SK-N-SH (cell line): ENCODE measurements around the gene HLA-DQB1. TPM values are rescaled to one million over a fixed set of nuclear protein-coding genes. Genes with fewer than 3 reads are reported as not detected.

Source experiments
- CTCF ChIA-PET: fragments of 300-600, 350-600 bp; formaldehyde crosslinking; extraction: SDS; loops from one replicate; lab custom pipeline; 2021; lab: Yijun Ruan, JAX
- POLR2A ChIA-PET: fragments of 350-600 bp; sonication (Branson Sonifier 250); formaldehyde crosslinking; extraction: SDS; loops from one replicate; lab custom pipeline; 2020; ENCODE audit warnings: antibody characterized with exemption, inconsistent platforms; lab: Yijun Ruan, JAX
- DNase-seq: peaks from one replicate; pipeline ENCODE4 v3.0.0; 2012
- H2AFZ ChIP-seq: fragments of 200-600 bp; sonication (generic); 2 replicates; pipeline ENCODE4 v1.8.1; 2016; ENCODE audit warnings: antibody characterized with exemption, mild to moderate bottlenecking, low read depth
- H3F3A ChIP-seq: fragments of 200-600 bp; sonication (generic); replicated peaks from 2 replicates; pipeline ENCODE3; 2016; ENCODE audit warnings: antibody characterized with exemption, mild to moderate bottlenecking; ENCODE audit not compliant: insufficient read depth
- H3K27ac ChIP-seq, 2 experiments: fragments of 200-500 bp in 1 of 2; fragments of 200-600 bp in 1 of 2; sonication (Bioruptor generic) in 1 of 2; sonication (generic), shearing (Covaris generic) in 1 of 2; 2 replicates each; pipeline versions ENCODE4 v1.5.1 to v1.6.1; 2014 to 2016; ENCODE audit warnings: low read depth in 2 of 2, inconsistent platforms in 1 of 2, low read length in 1 of 2, mild to moderate bottlenecking in 1 of 2, mixed read lengths in 1 of 2
- H3K27me3 ChIP-seq: fragments of 200-600 bp; sonication (generic), shearing (Covaris generic); 2 replicates; pipeline ENCODE4 v1.6.1; 2016; ENCODE audit warnings: mixed run types; ENCODE audit not compliant: insufficient read depth
- H3K36me3 ChIP-seq, 2 experiments: fragments of 200-500 bp in 1 of 2; fragments of 200-600 bp in 1 of 2; sonication (Bioruptor generic) in 1 of 2; sonication (generic) in 1 of 2; replicated peaks in 1 of 2; 2 replicates each; pipeline versions ENCODE3 to v1.5.1; 2014 to 2016; ENCODE audit warnings: low read length in 1 of 2, mild to moderate bottlenecking in 1 of 2; ENCODE audit not compliant: insufficient read depth in 2 of 2, control insufficient read depth in 1 of 2
- H3K4me1 ChIP-seq, 2 experiments: fragments of 200-500 bp in 1 of 2; fragments of 200-600 bp in 1 of 2; sonication (Bioruptor generic) in 1 of 2; sonication (generic), shearing (Covaris generic) in 1 of 2; 2 replicates each; pipeline versions ENCODE4 v1.5.1 to v1.6.1; 2014 to 2016; ENCODE audit warnings: low read depth in 1 of 2, low read length in 1 of 2, mixed run types in 1 of 2; ENCODE audit not compliant: insufficient read depth in 2 of 2, control insufficient read depth in 1 of 2
- H3K4me2 ChIP-seq: fragments of 200-600 bp; sonication (generic), shearing (Covaris generic); 2 replicates; pipeline ENCODE4 v1.6.1; 2017; ENCODE audit warnings: mixed run types
- H3K4me3 ChIP-seq, 2 experiments: fragments of 200-500 bp in 1 of 2; fragments of 200-600 bp in 1 of 2; sonication (Bioruptor generic) in 1 of 2; sonication (generic), shearing (Covaris generic) in 1 of 2; 2 replicates each; pipeline versions ENCODE4 v1.5.1 to v1.8.1; 2014 to 2016; ENCODE audit warnings: low read depth in 2 of 2, inconsistent platforms in 1 of 2, low read length in 1 of 2, mild to moderate bottlenecking in 1 of 2, mixed read lengths in 1 of 2, moderate library complexity in 1 of 2
- H3K79me2 ChIP-seq: fragments of 200-600 bp; sonication (generic); 2 replicates; pipeline ENCODE4 v1.8.1; 2017; ENCODE audit warnings: mild to moderate bottlenecking; ENCODE audit not compliant: insufficient read depth
- H3K9ac ChIP-seq: fragments of 200-600 bp; sonication (generic); 2 replicates; pipeline ENCODE4 v1.6.1; 2017; ENCODE audit warnings: mixed run types
- H3K9me2 ChIP-seq: fragments of 200-600 bp; sonication (generic); 2 replicates; pipeline ENCODE4 v1.6.1; 2017; ENCODE audit warnings: mixed run types
- H3K9me3 ChIP-seq: fragments of 200-600 bp; sonication (generic); 2 replicates; pipeline ENCODE4 v1.6.1; 2017; ENCODE audit warnings: mixed run types, mild to moderate bottlenecking, moderate library complexity
- H4K20me1 ChIP-seq: fragments of 200-600 bp; sonication (generic); 2 replicates; pipeline ENCODE4 v1.6.1; 2017; ENCODE audit warnings: mild to moderate bottlenecking, mixed run types; ENCODE audit not compliant: insufficient read depth
- ELF1 ChIP-seq: IDR thresholded peaks from 2 replicates; pipeline ENCODE4 v1.4.0; 2012
- EZH2phosphoT487 ChIP-seq: fragments of 200-600 bp; sonication (generic); IDR thresholded peaks from 2 replicates; pipeline ENCODE4 v1.6.1; 2017; ENCODE audit warnings: low read depth, mixed run types, mild to moderate bottlenecking, antibody characterized with exemption, moderate library complexity, borderline replicate concordance
- FOXJ3 ChIP-seq: sonication (generic); formaldehyde crosslinking; IDR thresholded peaks from 2 replicates; pipeline ENCODE4 v1.5.1; 2020; ENCODE audit warnings: mild to moderate bottlenecking, missing genetic modification reagents
- GABPA ChIP-seq: IDR thresholded peaks from 2 replicates; pipeline ENCODE4 v1.4.0; 2012; ENCODE audit warnings: low read depth, mild to moderate bottlenecking
- GATA2 ChIP-seq: sonication (generic); formaldehyde crosslinking; IDR thresholded peaks from 2 replicates; pipeline ENCODE4 v1.5.0; 2020; ENCODE audit warnings: mild to moderate bottlenecking, missing genetic modification reagents
- IRF3 ChIP-seq: fragments of 150-350 bp; IDR thresholded peaks from 2 replicates; pipeline ENCODE4 v1.6.1; 2016; ENCODE audit warnings: mild to moderate bottlenecking, low read depth, low read length
- JUND ChIP-seq: IDR thresholded peaks from 2 replicates; pipeline ENCODE4 v1.4.0; 2012
- MEF2A ChIP-seq: IDR thresholded peaks from 2 replicates; pipeline ENCODE4 v1.4.0; 2012; ENCODE audit warnings: low read depth, borderline replicate concordance
- MXI1 ChIP-seq: IDR thresholded peaks from 2 replicates; pipeline ENCODE4 v1.6.1; 2012; ENCODE audit warnings: mild to moderate bottlenecking, low read depth, low read length, improper control_type of control experiment
- NRF1 ChIP-seq: IDR thresholded peaks from 2 replicates; pipeline ENCODE4 v1.6.1; 2012; ENCODE audit warnings: low read depth, mild to moderate bottlenecking, low read length
- PBX3 ChIP-seq: IDR thresholded peaks from 2 replicates; pipeline ENCODE4; 2012
- RCOR1 ChIP-seq: fragments of 150-350 bp; IDR thresholded peaks from 2 replicates; pipeline ENCODE4 v1.6.1; 2017; ENCODE audit warnings: antibody characterized with exemption, low read length
- REST ChIP-seq: IDR thresholded peaks from 2 replicates; pipeline ENCODE4 v1.6.1; 2012; ENCODE audit warnings: mild to moderate bottlenecking, low read depth, low read length, moderate library complexity
- RFX5 ChIP-seq: IDR thresholded peaks from 2 replicates; pipeline ENCODE4 v1.6.1; 2012; ENCODE audit warnings: mild to moderate bottlenecking, improper control_type of control experiment, low read length
- RXRA ChIP-seq: IDR thresholded peaks from 2 replicates; pipeline ENCODE4 v1.4.0; 2012; ENCODE audit warnings: low read depth, mild to moderate bottlenecking, borderline replicate concordance
- SMC3 ChIP-seq: IDR thresholded peaks from 2 replicates; pipeline ENCODE4 v1.6.1; 2012; ENCODE audit warnings: low read depth, low read length, improper control_type of control experiment
- TAF1 ChIP-seq: IDR thresholded peaks from 2 replicates; pipeline ENCODE4 v1.6.1; 2012; ENCODE audit warnings: low read depth, mild to moderate bottlenecking, low read length, moderate library complexity, borderline replicate concordance
- YY1 ChIP-seq: IDR thresholded peaks from 2 replicates; pipeline ENCODE4 v1.4.0; 2012; ENCODE audit warnings: low read depth, mild to moderate bottlenecking
- WGBS: methylation state at CpG from one replicate; pipeline ENCODE4 v1.1.6; 2017; ENCODE audit warnings: low lambda C conversion rate; 5-methylcytosine and 5-hydroxymethylcytosine counted together
- polyA plus RNA-seq, 3 experiments: library from polyadenylated mRNA; depleted of rRNA; stranded (reverse); fragments of >200 nt; gene quantifications; 2 replicates each; pipeline ENCODE4 v1.2.3, GENCODE V29; 2012
- TF ChIP-seq, protein P1 (sequence below): IDR thresholded peaks from 2 replicates; pipeline ENCODE4 v1.4.0; 2012; ENCODE audit warnings: low read depth
- TF ChIP-seq, protein P2 (sequence below): IDR thresholded peaks from 2 replicates; pipeline ENCODE4 v1.4.0; 2012; ENCODE audit warnings: low read depth, borderline replicate concordance

The HLA-DQB1 gene
- polyA plus RNA-seq, 1 of the 3 experiments (the other 2 are of a cell fraction), result not detected

GRCh38 chr6:32615885-32616532, 50.4 kb downstream of the HLA-DQB1 start:
- no peak for DNase-seq
- POLR2A ChIA-PET, result no interaction called here
- H3K9ac ChIP-seq, result no peak overlapping the region
- H3K36me3 ChIP-seq, result no peaks in the 10 kb centered on the region
- H3K9me2 ChIP-seq, result no peaks in the 10 kb centered on the region
- no peaks in the 10 kb centered on the region for H3K79me2 ChIP-seq
- 0% methylated on average over 3 of the region's 3 CpGs for WGBS
- H3K4me1 ChIP-seq, result no peaks in the 10 kb centered on the region
- H2AFZ ChIP-seq, result no peak overlapping the region
- no peaks in the 10 kb centered on the region for H3K27me3 ChIP-seq
- H3K27ac ChIP-seq, result no peak overlapping the region
- H3K4me2 ChIP-seq, result no peak overlapping the region
- TF ChIP-seq TAF1 (no peak), MXI1 (no peak), JUND (no peak), ELF1 (no peak), EZH2phosphoT487 (no peak), NRF1 (no peak), SMC3 (no peak), RFX5 (no peak), RCOR1 (no peak), YY1 (no peak), MEF2A (no peak), PBX3 (no peak), GATA2 (CRISPR knock-in tag) (no peak)
- TF ChIP-seq, protein P1, sequence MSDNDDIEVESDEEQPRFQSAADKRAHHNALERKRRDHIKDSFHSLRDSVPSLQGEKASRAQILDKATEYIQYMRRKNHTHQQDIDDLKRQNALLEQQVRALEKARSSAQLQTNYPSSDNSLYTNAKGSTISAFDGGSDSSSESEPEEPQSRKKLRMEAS, result no peak
- TF ChIP-seq, protein P2, sequence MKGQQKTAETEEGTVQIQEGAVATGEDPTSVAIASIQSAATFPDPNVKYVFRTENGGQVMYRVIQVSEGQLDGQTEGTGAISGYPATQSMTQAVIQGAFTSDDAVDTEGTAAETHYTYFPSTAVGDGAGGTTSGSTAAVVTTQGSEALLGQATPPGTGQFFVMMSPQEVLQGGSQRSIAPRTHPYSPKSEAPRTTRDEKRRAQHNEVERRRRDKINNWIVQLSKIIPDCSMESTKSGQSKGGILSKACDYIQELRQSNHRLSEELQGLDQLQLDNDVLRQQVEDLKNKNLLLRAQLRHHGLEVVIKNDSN, result no peak
- TF ChIP-seq, all 33 proteins: peak for 0
- no peak overlapping the region for H3K4me3 ChIP-seq
- H3F3A ChIP-seq, result no peaks in the 10 kb centered on the region
- CTCF ChIA-PET, result no interaction called here
- no peaks in the 10 kb centered on the region for H3K9me3 ChIP-seq
- no peaks in the 10 kb centered on the region for H4K20me1 ChIP-seq

DNA sequence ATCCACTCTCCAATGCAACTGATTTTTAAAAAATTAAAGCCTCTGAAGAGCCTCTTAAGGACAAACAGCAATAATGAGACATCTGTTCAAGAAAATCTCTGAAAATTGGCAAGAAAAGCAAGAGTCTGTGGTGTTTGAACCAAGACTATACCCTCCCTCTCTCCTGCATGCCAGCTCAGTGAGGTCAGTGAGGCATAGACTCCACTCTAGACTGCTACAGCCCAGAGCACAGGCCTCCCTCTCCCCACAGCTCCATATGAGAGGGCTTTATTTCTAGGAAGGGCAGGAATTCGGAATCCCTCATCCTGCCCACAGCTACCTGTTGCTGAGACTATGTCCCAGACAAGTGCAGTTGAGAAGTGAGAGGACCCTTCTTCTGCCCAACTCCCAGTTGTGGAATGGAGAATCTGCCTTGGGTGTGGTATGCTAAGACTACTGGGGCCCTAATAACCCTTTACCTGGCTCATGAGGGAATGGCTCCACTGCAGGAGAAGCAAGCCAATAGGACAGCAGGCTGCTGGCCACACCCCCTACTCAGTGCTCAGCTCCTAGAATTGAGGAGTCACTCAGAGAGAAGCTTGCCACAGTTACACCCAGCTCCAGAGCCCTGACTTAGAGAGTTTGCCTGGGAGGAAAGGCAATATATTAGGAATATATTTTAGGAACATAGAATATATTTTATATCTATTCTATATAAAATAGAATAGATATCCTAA, 51.9 kb downstream of the HLA-DQB1 start:
- no peaks in the 10 kb centered on the region for H3F3A ChIP-seq
- no peak overlapping the region for H3K27ac ChIP-seq
- DNase-seq, result no peak
- H3K9me2 ChIP-seq, result no peaks in the 10 kb centered on the region
- H3K27me3 ChIP-seq, result no peaks in the 10 kb centered on the region
- H3K79me2 ChIP-seq, result no peaks in the 10 kb centered on the region
- no peaks in the 10 kb centered on the region for H3K36me3 ChIP-seq
- no peak overlapping the region for H3K4me3 ChIP-seq
- ChIA-PET POLR2A (no interaction called here), CTCF (no interaction called here)
- no peaks in the 10 kb centered on the region for H3K9me3 ChIP-seq
- H2AFZ ChIP-seq, result no peak overlapping the region
- WGBS, result 0% methylated on average over 1 of the region's 1 CpG
- no peaks in the 10 kb centered on the region for H3K4me1 ChIP-seq
- no peaks in the 10 kb centered on the region for H4K20me1 ChIP-seq
- H3K4me2 ChIP-seq, result no peak overlapping the region
- H3K9ac ChIP-seq, result no peak overlapping the region
- TF ChIP-seq GABPA (no peak), EZH2phosphoT487 (no peak), IRF3 (no peak), REST (no peak), RXRA (no peak), ELF1 (no peak), FOXJ3 (CRISPR knock-in tag) (no peak), MXI1 (no peak)
